ENCODE results near the gene CREB1.

The CREB1 gene

GRCh38 chr2:207549145-207549544, 19.4 kb downstream of the CREB1 start:
- Histone ChIP-seq H3K9ac (ENCODE audit: low read length) (no peak overlapping the region), H3K4me3 (ENCODE audit: low read length) (no peak overlapping the region), H3K27ac (ENCODE audit: low read length) (no peak overlapping the region), H3K27me3 (ENCODE audit: control insufficient read depth, insufficient read depth, low read length) (no peaks in the 10 kb centered on the region), H3K4me1 (ENCODE audit: control insufficient read depth, low read depth, low read length) (no peaks in the 10 kb centered on the region), H3K9me3 (ENCODE audit: control insufficient read depth, low read depth, low read length) (no peaks in the 10 kb centered on the region), H3K36me3 (ENCODE audit: control insufficient read depth, low read depth, low read length) (no peaks in the 10 kb centered on the region)

- Histone ChIP-seq H3K9ac (ENCODE audit: low read length) (no peak overlapping the region), H3K9me3 (ENCODE audit: control insufficient read depth, low read depth, low read length) (no peaks in the 10 kb centered on the region), H3K4me1 (ENCODE audit: control insufficient read depth, low read depth, low read length) (no peaks in the 10 kb centered on the region), H3K27ac (ENCODE audit: low read length) (no peak overlapping the region), H3K27me3 (ENCODE audit: control insufficient read depth, insufficient read depth, low read length) (no peaks in the 10 kb centered on the region), H3K36me3 (ENCODE audit: control insufficient read depth, low read depth, low read length) (peaks cover 67% of the 10 kb centered on the region), H3K4me3 (ENCODE audit: low read length) (no peak overlapping the region)
Measured at GRCh38 chr2:207558079-207558491, 28.3 kb downstream of the CREB1 start.

- no peak overlapping the region for H3K4me3 ChIP-seq (ENCODE audit: low read length)
- no peaks in the 10 kb centered on the region for H3K27me3 ChIP-seq (ENCODE audit: control insufficient read depth, insufficient read depth, low read length)
- no peaks in the 10 kb centered on the region for H3K4me1 ChIP-seq (ENCODE audit: control insufficient read depth, low read depth, low read length)
- no peak overlapping the region for H3K27ac ChIP-seq (ENCODE audit: low read length)
- H3K36me3 ChIP-seq (ENCODE audit: control insufficient read depth, low read depth, low read length) = peaks cover 70% of the 10 kb centered on the region
- H3K9me3 ChIP-seq (ENCODE audit: control insufficient read depth, low read depth, low read length) = no peaks in the 10 kb centered on the region
- H3K9ac ChIP-seq (ENCODE audit: low read length) = no peak overlapping the region
Measured at GRCh38 chr2:207561386-207562080, 31.8 kb downstream of the CREB1 start.

- H3K27ac ChIP-seq (ENCODE audit: low read length) = no peak overlapping the region
- no peak overlapping the region for H3K4me3 ChIP-seq (ENCODE audit: low read length)
- no peaks in the 10 kb centered on the region for H3K4me1 ChIP-seq (ENCODE audit: control insufficient read depth, low read depth, low read length)
- peaks cover 70% of the 10 kb centered on the region for H3K36me3 ChIP-seq (ENCODE audit: control insufficient read depth, low read depth, low read length)
- H3K27me3 ChIP-seq (ENCODE audit: control insufficient read depth, insufficient read depth, low read length) = no peaks in the 10 kb centered on the region
- H3K9me3 ChIP-seq (ENCODE audit: control insufficient read depth, low read depth, low read length) = no peaks in the 10 kb centered on the region
- H3K9ac ChIP-seq (ENCODE audit: low read length) = no peak overlapping the region
Measured at GRCh38 chr2:207565736-207566500, 36.2 kb downstream of the CREB1 start.

- peaks cover 69% of the 10 kb centered on the region for H3K36me3 ChIP-seq (ENCODE audit: control insufficient read depth, low read depth, low read length)
- H3K4me3 ChIP-seq (ENCODE audit: low read length) = no peak overlapping the region
- H3K4me1 ChIP-seq (ENCODE audit: control insufficient read depth, low read depth, low read length) = no peaks in the 10 kb centered on the region
- no peak overlapping the region for H3K27ac ChIP-seq (ENCODE audit: low read length)
- no peaks in the 10 kb centered on the region for H3K27me3 ChIP-seq (ENCODE audit: control insufficient read depth, insufficient read depth, low read length)
- H3K9ac ChIP-seq (ENCODE audit: low read length) = no peak overlapping the region
- H3K9me3 ChIP-seq (ENCODE audit: control insufficient read depth, low read depth, low read length) = no peaks in the 10 kb centered on the region
Measured at GRCh38 chr2:207567671-207568070, 37.9 kb downstream of the CREB1 start.

GRCh38 chr2:207571370-207571769, 41.6 kb downstream of the CREB1 start:
- Histone ChIP-seq H3K9ac (ENCODE audit: low read length) (no peak overlapping the region), H3K27me3 (ENCODE audit: control insufficient read depth, insufficient read depth, low read length) (no peaks in the 10 kb centered on the region), H3K27ac (ENCODE audit: low read length) (no peak overlapping the region), H3K9me3 (ENCODE audit: control insufficient read depth, low read depth, low read length) (no peaks in the 10 kb centered on the region), H3K4me3 (ENCODE audit: low read length) (no peak overlapping the region), H3K36me3 (ENCODE audit: control insufficient read depth, low read depth, low read length) (peaks cover 86% of the 10 kb centered on the region), H3K4me1 (ENCODE audit: control insufficient read depth, low read depth, low read length) (no peaks in the 10 kb centered on the region)

- peaks cover 79% of the 10 kb centered on the region for H3K36me3 ChIP-seq (ENCODE audit: control insufficient read depth, low read depth, low read length)
- H3K4me3 ChIP-seq (ENCODE audit: low read length) = no peak overlapping the region
- H3K4me1 ChIP-seq (ENCODE audit: control insufficient read depth, low read depth, low read length) = no peaks in the 10 kb centered on the region
- H3K9me3 ChIP-seq (ENCODE audit: control insufficient read depth, low read depth, low read length) = no peaks in the 10 kb centered on the region
- H3K27ac ChIP-seq (ENCODE audit: low read length) = no peak overlapping the region
- no peaks in the 10 kb centered on the region for H3K27me3 ChIP-seq (ENCODE audit: control insufficient read depth, insufficient read depth, low read length)
- no peak overlapping the region for H3K9ac ChIP-seq (ENCODE audit: low read length)
Measured at GRCh38 chr2:207584952-207585351, 55.2 kb downstream of the CREB1 start.

GRCh38 chr2:207587305-207587704, 57.5 kb downstream of the CREB1 start:
- Histone ChIP-seq H3K4me1 (ENCODE audit: control insufficient read depth, low read depth, low read length) (no peaks in the 10 kb centered on the region), H3K36me3 (ENCODE audit: control insufficient read depth, low read depth, low read length) (peaks cover 79% of the 10 kb centered on the region), H3K9ac (ENCODE audit: low read length) (no peak overlapping the region), H3K27me3 (ENCODE audit: control insufficient read depth, insufficient read depth, low read length) (no peaks in the 10 kb centered on the region), H3K4me3 (ENCODE audit: low read length) (no peak overlapping the region), H3K27ac (ENCODE audit: low read length) (no peak overlapping the region), H3K9me3 (ENCODE audit: control insufficient read depth, low read depth, low read length) (peaks cover 4% of the 10 kb centered on the region)

- Histone ChIP-seq H3K36me3 (ENCODE audit: control insufficient read depth, low read depth, low read length) (peaks cover 74% of the 10 kb centered on the region), H3K27me3 (ENCODE audit: control insufficient read depth, insufficient read depth, low read length) (no peaks in the 10 kb centered on the region), H3K4me3 (ENCODE audit: low read length) (no peak overlapping the region), H3K27ac (ENCODE audit: low read length) (no peak overlapping the region), H3K4me1 (ENCODE audit: control insufficient read depth, low read depth, low read length) (no peaks in the 10 kb centered on the region), H3K9ac (ENCODE audit: low read length) (no peak overlapping the region), H3K9me3 (ENCODE audit: control insufficient read depth, low read depth, low read length) (peaks cover 5% of the 10 kb centered on the region)
Measured at GRCh38 chr2:207589143-207589542, 59.4 kb downstream of the CREB1 start.

- Histone ChIP-seq H3K9ac (ENCODE audit: low read length) (no peak overlapping the region), H3K9me3 (ENCODE audit: control insufficient read depth, low read depth, low read length) (peaks cover 5% of the 10 kb centered on the region), H3K4me3 (ENCODE audit: low read length) (no peak overlapping the region), H3K36me3 (ENCODE audit: control insufficient read depth, low read depth, low read length) (peaks cover 67% of the 10 kb centered on the region), H3K27ac (ENCODE audit: low read length) (no peak overlapping the region), H3K27me3 (ENCODE audit: control insufficient read depth, insufficient read depth, low read length) (no peaks in the 10 kb centered on the region), H3K4me1 (ENCODE audit: control insufficient read depth, low read depth, low read length) (no peaks in the 10 kb centered on the region)
Measured at GRCh38 chr2:207593277-207593676, 63.5 kb downstream of the CREB1 start.

- H3K9ac ChIP-seq (ENCODE audit: low read length) = no peak overlapping the region
- H3K27ac ChIP-seq (ENCODE audit: low read length) = no peak overlapping the region
- no peak overlapping the region for H3K4me3 ChIP-seq (ENCODE audit: low read length)
- no peaks in the 10 kb centered on the region for H3K4me1 ChIP-seq (ENCODE audit: control insufficient read depth, low read depth, low read length)
- H3K36me3 ChIP-seq (ENCODE audit: control insufficient read depth, low read depth, low read length) = peaks cover 59% of the 10 kb centered on the region
- no peaks in the 10 kb centered on the region for H3K27me3 ChIP-seq (ENCODE audit: control insufficient read depth, insufficient read depth, low read length)
- H3K9me3 ChIP-seq (ENCODE audit: control insufficient read depth, low read depth, low read length) = peaks cover 5% of the 10 kb centered on the region
Measured at GRCh38 chr2:207594264-207594663, 64.5 kb downstream of the CREB1 start.

- Histone ChIP-seq H3K9ac (ENCODE audit: low read length) (no peak overlapping the region), H3K4me1 (ENCODE audit: control insufficient read depth, low read depth, low read length) (no peaks in the 10 kb centered on the region), H3K9me3 (ENCODE audit: control insufficient read depth, low read depth, low read length) (peaks cover 5% of the 10 kb centered on the region), H3K27ac (ENCODE audit: low read length) (no peak overlapping the region), H3K4me3 (ENCODE audit: low read length) (no peak overlapping the region), H3K27me3 (ENCODE audit: control insufficient read depth, insufficient read depth, low read length) (no peaks in the 10 kb centered on the region), H3K36me3 (ENCODE audit: control insufficient read depth, low read depth, low read length) (peaks cover 58% of the 10 kb centered on the region)
Measured at GRCh38 chr2:207594731-207595130, 65.0 kb downstream of the CREB1 start.
